Mesothelial cell of epicardium (in vitro differentiated cells): ENCODE measurements around the gene TBC1D5. TPM values are rescaled to one million over a fixed set of nuclear protein-coding genes. Genes with fewer than 3 reads are reported as not detected.
"Not testable (repeated sequence)": the region's sequence is repeated elsewhere in the genome, so short reads cannot be mapped to it uniquely, and the experiment has no call there.

Source experiments
- DNase-seq, 2 experiments: peaks; one replicate each; pipeline ENCODE4 v3.0.0; 2021; ENCODE audit warnings: low spot score in 2 of 2; ENCODE audit not compliant: unreplicated experiment in 2 of 2
- H3K27ac Mint-ChIP-seq: 2 replicates; pipeline ENCODE4 v1.8.0; 2021; ENCODE audit warnings: mixed read lengths
- H3K27me3 Mint-ChIP-seq: 2 replicates; pipeline ENCODE4 v1.8.0; 2021; ENCODE audit warnings: low read depth, mixed read lengths
- H3K36me3 Mint-ChIP-seq: 2 replicates; pipeline ENCODE4 v1.8.0; 2021; ENCODE audit warnings: mixed read lengths
- H3K4me1 Mint-ChIP-seq: 2 replicates; pipeline ENCODE4 v1.8.0; 2021; ENCODE audit warnings: mixed read lengths
- H3K4me3 Mint-ChIP-seq: 2 replicates; pipeline ENCODE4 v1.8.0; 2021; ENCODE audit warnings: mild to moderate bottlenecking, moderate library complexity, mixed read lengths
- H3K9me3 Mint-ChIP-seq: 2 replicates; pipeline ENCODE4 v1.8.0; 2021; ENCODE audit warnings: mixed read lengths
- CTCF ChIP-seq: fragments of 200-600 bp; sonication (generic); IDR thresholded peaks from one replicate; pipeline ENCODE4 v1.5.0; 2021; ENCODE audit warnings: antibody characterized with exemption; ENCODE audit not compliant: unreplicated experiment
- total RNA-seq: library from RNA; stranded (reverse); gene quantifications from 3 replicates; pipeline ENCODE4 v1.2.1, GENCODE V29; 2021

TBC1D5 gene
- total RNA-seq, 1 donor from 2014 or later, result 75.3 TPM

- no peaks in the 10 kb centered on the region for H3K9me3 Mint-ChIP-seq
- no peak overlapping the region for H3K27ac Mint-ChIP-seq
- peaks cover 4% of the 10 kb centered on the region for H3K36me3 Mint-ChIP-seq
- no peak overlapping the region for H3K4me3 Mint-ChIP-seq
- no peaks in the 10 kb centered on the region for H3K27me3 Mint-ChIP-seq
- no peak for TF ChIP-seq CTCF
- no peak for DNase-seq
- H3K4me1 Mint-ChIP-seq, result no peaks in the 10 kb centered on the region
Observed at GRCh38 chr3:17399586-17399985, 342.8 kb downstream of the TBC1D5 start.

DNA sequence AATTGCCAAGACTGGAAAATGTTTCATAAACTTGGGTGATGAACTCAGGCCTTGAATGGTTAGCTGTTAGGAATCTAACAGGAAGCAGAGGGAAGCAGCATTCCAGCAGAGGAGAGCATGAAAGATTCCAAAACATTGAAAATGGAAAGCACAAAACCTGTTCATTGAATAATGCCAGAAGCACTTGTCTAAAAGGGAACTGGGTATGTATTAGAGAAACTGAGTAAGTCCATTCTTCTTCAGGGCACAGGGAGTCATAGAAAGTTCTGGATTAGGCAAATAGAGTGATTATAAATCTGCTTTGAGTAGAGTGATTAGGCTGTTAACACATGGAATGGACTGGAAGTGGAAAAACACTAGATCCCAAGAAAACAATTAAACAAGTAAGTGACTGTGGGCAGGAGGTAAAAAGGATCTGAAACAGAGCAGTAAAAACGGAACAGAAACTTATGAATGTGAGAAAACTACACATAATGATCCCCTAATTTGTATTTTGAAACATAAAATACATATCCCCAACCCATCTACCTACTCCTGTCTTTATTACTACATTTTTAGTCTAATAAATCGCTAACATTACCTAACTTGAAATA, 343.4 kb downstream of the TBC1D5 start:
- DNase-seq, result no peak

GRCh38 chr3:17396036-17396435, 346.4 kb downstream of the TBC1D5 start:
- no peak overlapping the region for H3K27ac Mint-ChIP-seq
- DNase-seq, result no peak
- H3K27me3 Mint-ChIP-seq, result no peaks in the 10 kb centered on the region
- H3K9me3 Mint-ChIP-seq, result peaks cover 17% of the 10 kb centered on the region
- H3K4me3 Mint-ChIP-seq, result no peak overlapping the region
- no peaks in the 10 kb centered on the region for H3K4me1 Mint-ChIP-seq
- H3K36me3 Mint-ChIP-seq, result peaks cover 28% of the 10 kb centered on the region
- no peak for TF ChIP-seq CTCF

More for the DNA sequence above, 343.4 kb downstream of the TBC1D5 start:
- Mint-ChIP-seq H3K9me3 (peaks cover under 1% of the 10 kb centered on the region), H3K27ac (no peak overlapping the region), H3K27me3 (no peaks in the 10 kb centered on the region), H3K36me3 (peaks cover 7% of the 10 kb centered on the region), H3K4me3 (no peak overlapping the region), H3K4me1 (no peaks in the 10 kb centered on the region)
- TF ChIP-seq CTCF, result no peak

- Mint-ChIP-seq H3K4me3 (no peak overlapping the region), H3K27me3 (no peaks in the 10 kb centered on the region), H3K36me3 (peaks cover 32% of the 10 kb centered on the region), H3K4me1 (no peaks in the 10 kb centered on the region), H3K9me3 (peaks cover 17% of the 10 kb centered on the region), H3K27ac (no peak overlapping the region)
- TF ChIP-seq CTCF, result no peak
- DNase-seq, result no peak
Observed at GRCh38 chr3:17394541-17395155, 347.8 kb downstream of the TBC1D5 start.

GRCh38 chr3:17392516-17392915, 349.9 kb downstream of the TBC1D5 start:
- not testable (repeated sequence) for H3K4me3 Mint-ChIP-seq, DNase-seq, H3K4me1 Mint-ChIP-seq, H3K27ac Mint-ChIP-seq, H3K27me3 Mint-ChIP-seq
- Mint-ChIP-seq H3K9me3 (peaks cover 17% of the 10 kb centered on the region), H3K36me3 (peaks cover 39% of the 10 kb centered on the region)

DNA sequence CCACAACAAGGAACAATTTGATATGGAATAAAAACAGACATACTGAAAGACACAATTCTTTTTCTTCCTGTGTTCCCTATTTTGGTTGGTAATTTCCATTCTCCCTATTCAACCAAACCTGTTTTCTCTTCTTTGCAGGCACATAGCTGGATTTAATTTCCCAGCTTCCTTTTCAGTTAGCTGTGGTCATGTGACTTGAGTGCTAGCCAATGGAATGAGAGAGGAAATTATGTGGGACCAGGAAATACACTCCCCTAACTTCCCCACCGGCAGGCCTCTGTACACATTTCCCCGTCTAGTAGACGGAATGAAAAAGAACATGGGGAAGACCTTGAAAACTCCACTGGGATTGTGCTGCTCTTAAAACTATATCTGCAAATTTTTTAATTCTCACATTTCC, 351.6 kb downstream of the TBC1D5 start:
- peaks cover 17% of the 10 kb centered on the region for H3K9me3 Mint-ChIP-seq
- no peaks in the 10 kb centered on the region for H3K27me3 Mint-ChIP-seq
- H3K36me3 Mint-ChIP-seq, result peaks cover 39% of the 10 kb centered on the region
- H3K4me1 Mint-ChIP-seq, result no peaks in the 10 kb centered on the region
- H3K27ac Mint-ChIP-seq, result no peak overlapping the region
- DNase-seq, result no peak
- no peak for TF ChIP-seq CTCF
- no peak overlapping the region for H3K4me3 Mint-ChIP-seq
